Neural crest cell (in vitro differentiated cells): ENCODE measurements around the gene SH3RF3. TPM values are rescaled to one million over a fixed set of nuclear protein-coding genes. Genes with fewer than 3 reads are reported as not detected.

Experiments
- DNase-seq: peaks from one replicate; pipeline ENCODE4 v3.0.0; 2021; ENCODE audit warnings: low read depth, mixed read lengths, low spot score
- H3K27ac Mint-ChIP-seq: one replicate; pipeline ENCODE4 v1.8.0; 2021; ENCODE audit warnings: mild to moderate bottlenecking, mixed read lengths; ENCODE audit not compliant: unreplicated experiment
- H3K27me3 Mint-ChIP-seq: 2 replicates; pipeline ENCODE4 v1.8.0; 2021; ENCODE audit warnings: low read depth, mild to moderate bottlenecking, mixed read lengths
- H3K36me3 Mint-ChIP-seq: 2 replicates; pipeline ENCODE4 v1.8.0; 2021; ENCODE audit warnings: low read depth, mild to moderate bottlenecking, mixed read lengths
- H3K4me1 Mint-ChIP-seq: 2 replicates; pipeline ENCODE4 v1.8.0; 2021; ENCODE audit warnings: mixed read lengths
- H3K4me3 Mint-ChIP-seq: one replicate; pipeline ENCODE4 v1.8.0; 2021; ENCODE audit warnings: mild to moderate bottlenecking, mixed read lengths
- H3K9me3 Mint-ChIP-seq: 2 replicates; pipeline ENCODE4 v1.8.0; 2021; ENCODE audit warnings: mixed read lengths
- total RNA-seq: library from RNA; stranded (reverse); gene quantifications from 2 replicates; pipeline ENCODE4 v1.2.1, GENCODE V29; 2021
- TF ChIP-seq, protein P1 (sequence below): fragments of 200-600 bp; sonication (generic); conservative IDR thresholded peaks from 2 replicates; pipeline ENCODE4 v1.5.0; 2021; ENCODE audit warnings: antibody characterized with exemption, mild to moderate bottlenecking

Gene SH3RF3
- total RNA-seq, 1 donor from 2014 or later = 0.70 TPM

GRCh38 chr2:109258376-109258775 lies 129.4 kb downstream of the SH3RF3 start:
- Mint-ChIP-seq H3K4me1 (no peaks in the 10 kb centered on the region), H3K36me3 (no peaks in the 10 kb centered on the region), H3K27me3 (no peaks in the 10 kb centered on the region), H3K4me3 (no peak overlapping the region), H3K27ac (no peak overlapping the region), H3K9me3 (no peaks in the 10 kb centered on the region)
- TF ChIP-seq, protein P1, sequence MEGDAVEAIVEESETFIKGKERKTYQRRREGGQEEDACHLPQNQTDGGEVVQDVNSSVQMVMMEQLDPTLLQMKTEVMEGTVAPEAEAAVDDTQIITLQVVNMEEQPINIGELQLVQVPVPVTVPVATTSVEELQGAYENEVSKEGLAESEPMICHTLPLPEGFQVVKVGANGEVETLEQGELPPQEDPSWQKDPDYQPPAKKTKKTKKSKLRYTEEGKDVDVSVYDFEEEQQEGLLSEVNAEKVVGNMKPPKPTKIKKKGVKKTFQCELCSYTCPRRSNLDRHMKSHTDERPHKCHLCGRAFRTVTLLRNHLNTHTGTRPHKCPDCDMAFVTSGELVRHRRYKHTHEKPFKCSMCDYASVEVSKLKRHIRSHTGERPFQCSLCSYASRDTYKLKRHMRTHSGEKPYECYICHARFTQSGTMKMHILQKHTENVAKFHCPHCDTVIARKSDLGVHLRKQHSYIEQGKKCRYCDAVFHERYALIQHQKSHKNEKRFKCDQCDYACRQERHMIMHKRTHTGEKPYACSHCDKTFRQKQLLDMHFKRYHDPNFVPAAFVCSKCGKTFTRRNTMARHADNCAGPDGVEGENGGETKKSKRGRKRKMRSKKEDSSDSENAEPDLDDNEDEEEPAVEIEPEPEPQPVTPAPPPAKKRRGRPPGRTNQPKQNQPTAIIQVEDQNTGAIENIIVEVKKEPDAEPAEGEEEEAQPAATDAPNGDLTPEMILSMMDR = no peak
- DNase-seq = no peak

- H3K4me1 Mint-ChIP-seq = no peaks in the 10 kb centered on the region
- H3K9me3 Mint-ChIP-seq = no peaks in the 10 kb centered on the region
- no peak overlapping the region for H3K4me3 Mint-ChIP-seq
- H3K36me3 Mint-ChIP-seq = no peaks in the 10 kb centered on the region
- no peak overlapping the region for H3K27ac Mint-ChIP-seq
- no peaks in the 10 kb centered on the region for H3K27me3 Mint-ChIP-seq
- TF ChIP-seq, protein P1 = no peak
- no peak for DNase-seq
These were observed 130.0 kb downstream of the SH3RF3 start for GRCh38 chr2:109258905-109259540.

GRCh38 chr2:109259671-109260070 lies 130.7 kb downstream of the SH3RF3 start:
- Mint-ChIP-seq H3K27me3 (no peaks in the 10 kb centered on the region), H3K9me3 (no peaks in the 10 kb centered on the region), H3K27ac (no peak overlapping the region), H3K4me1 (no peaks in the 10 kb centered on the region), H3K36me3 (no peaks in the 10 kb centered on the region), H3K4me3 (no peak overlapping the region)
- DNase-seq = no peak
- TF ChIP-seq, protein P1 = no peak

GRCh38 chr2:109260116-109260855 lies 131.3 kb downstream of the SH3RF3 start:
- H3K9me3 Mint-ChIP-seq = no peaks in the 10 kb centered on the region
- TF ChIP-seq, protein P1 = no peak
- no peak for DNase-seq
- H3K4me1 Mint-ChIP-seq = no peaks in the 10 kb centered on the region
- no peaks in the 10 kb centered on the region for H3K36me3 Mint-ChIP-seq
- H3K27ac Mint-ChIP-seq = no peak overlapping the region
- no peak overlapping the region for H3K4me3 Mint-ChIP-seq
- no peaks in the 10 kb centered on the region for H3K27me3 Mint-ChIP-seq

- peaks cover 4% of the 10 kb centered on the region for H3K4me1 Mint-ChIP-seq
- H3K9me3 Mint-ChIP-seq = no peaks in the 10 kb centered on the region
- TF ChIP-seq, protein P1 = no peak
- no peak overlapping the region for H3K27ac Mint-ChIP-seq
- no peak overlapping the region for H3K4me3 Mint-ChIP-seq
- no peak for DNase-seq
- H3K36me3 Mint-ChIP-seq = no peaks in the 10 kb centered on the region
- no peaks in the 10 kb centered on the region for H3K27me3 Mint-ChIP-seq
These were observed 132.1 kb downstream of the SH3RF3 start for GRCh38 chr2:109260886-109261700.
